Hepatocyte (in vitro differentiated cells): ENCODE measurements around the gene SREBF1.

ENCODE experiments used
- CTCF ChIP-seq: fragments of 200-600 bp; sonication (generic); IDR thresholded peaks from 2 replicates; pipeline ENCODE4 v1.5.1; 2016; ENCODE audit warnings: antibody characterized with exemption, mild to moderate bottlenecking; ENCODE audit not compliant: poor library complexity
- EZH2 ChIP-seq: fragments of 200-600 bp; sonication (generic); IDR thresholded peaks from 2 replicates; pipeline ENCODE4 v1.6.1; 2016; ENCODE audit warnings: antibody characterized with exemption, mild to moderate bottlenecking, borderline replicate concordance
- EZH2phosphoT487 ChIP-seq: fragments of 200-600 bp; sonication (generic); IDR thresholded peaks from one replicate; pipeline ENCODE4 v1.6.1; 2018; ENCODE audit warnings: antibody characterized with exemption, mild to moderate bottlenecking, low read depth, moderate library complexity; ENCODE audit not compliant: unreplicated experiment, severe bottlenecking

GRCh38 chr17:17822189-17822588 lies 14.6 kb downstream of the SREBF1 start:
- TF ChIP-seq EZH2phosphoT487 (no peak), CTCF (no peak), EZH2 (no peak)
